ENCODE data around the gene C19orf38.
A peak's percentile ranks its signal among the peaks of the same experiment; 100 is the strongest.
"Not testable (repeated sequence)": the region's sequence is repeated elsewhere in the genome, so short reads cannot be mapped to it uniquely, and the experiment has no call there.

Gene C19orf38

GRCh38 chr19:10831987-10832938, 16.0 kb upstream of the C19orf38 start:
- DNase-seq (ENCODE audit: extremely low read depth, low read depth): no peak
- no peak for TF ChIP-seq CTCF (IDR thresholded peaks at IDR 0.05; ENCODE audit: low read depth, low read length)

- no peak for DNase-seq (ENCODE audit: extremely low read depth, low read depth)
- no peak for TF ChIP-seq CTCF (IDR thresholded peaks at IDR 0.05; ENCODE audit: low read depth, low read length)
These were observed 15.3 kb upstream of the C19orf38 start for GRCh38 chr19:10832939-10833296.

GRCh38 chr19:10835089-10835753, 13.0 kb upstream of the C19orf38 start:
- TF ChIP-seq CTCF (IDR thresholded peaks at IDR 0.05; ENCODE audit: low read depth, low read length): no peak
- no peak for DNase-seq (ENCODE audit: extremely low read depth, low read depth)

GRCh38 chr19:10835754-10836478, 12.3 kb upstream of the C19orf38 start, which contains the start of gene TMED1:
Gene TMED1, minus strand, starts transcription at chr19:10836212. Its CDS starts 21 bp downstream, at chr19:10836191.
- peak; percentile 99 for DNase-seq (ENCODE audit: extremely low read depth, low read depth)
- peak; percentile 13 for TF ChIP-seq CTCF (IDR thresholded peaks at IDR 0.05; ENCODE audit: low read depth, low read length)

GRCh38 chr19:10836479-10837330, 11.5 kb upstream of the C19orf38 start:
- no peak for TF ChIP-seq CTCF (IDR thresholded peaks at IDR 0.05; ENCODE audit: low read depth, low read length)
- DNase-seq (ENCODE audit: extremely low read depth, low read depth): peak; percentile 65

GRCh38 chr19:10837649-10838048, 10.6 kb upstream of the C19orf38 start:
- not testable (repeated sequence) for DNase-seq (ENCODE audit: extremely low read depth, low read depth)

- no peak for DNase-seq (ENCODE audit: extremely low read depth, low read depth)
- TF ChIP-seq CTCF (IDR thresholded peaks at IDR 0.05; ENCODE audit: low read depth, low read length): no peak
These were observed 9.8 kb upstream of the C19orf38 start for GRCh38 chr19:10838377-10838776.

Measured in AG09319 (cell line).